HG03045 (cell line): Measurements from ENCODE around the gene FBXO2.
"Not testable (repeated sequence)": the region's sequence is repeated elsewhere in the genome, so short reads cannot be mapped to it uniquely, and the experiment has no call there.

Experiments
- ATAC-seq: cut with Tn5 transposase; IDR thresholded peaks from one replicate; pipeline ENCODE4 v1.9.1; 2021; ENCODE audit warnings: mild to moderate bottlenecking, moderate library complexity; ENCODE audit not compliant: unreplicated experiment

Gene FBXO2

GRCh38 chr1:11653101-11653860, 948 bp downstream of the FBXO2 start:
- no peak for ATAC-seq

GRCh38 chr1:11652203-11652780, 1.9 kb downstream of the FBXO2 start:
- no peak for ATAC-seq

GRCh38 chr1:11651017-11651416, 3.2 kb downstream of the FBXO2 start:
- ATAC-seq = no peak

- ATAC-seq = no peak
Observed at GRCh38 chr1:11650331-11650991, 3.8 kb downstream of the FBXO2 start.

DNA sequence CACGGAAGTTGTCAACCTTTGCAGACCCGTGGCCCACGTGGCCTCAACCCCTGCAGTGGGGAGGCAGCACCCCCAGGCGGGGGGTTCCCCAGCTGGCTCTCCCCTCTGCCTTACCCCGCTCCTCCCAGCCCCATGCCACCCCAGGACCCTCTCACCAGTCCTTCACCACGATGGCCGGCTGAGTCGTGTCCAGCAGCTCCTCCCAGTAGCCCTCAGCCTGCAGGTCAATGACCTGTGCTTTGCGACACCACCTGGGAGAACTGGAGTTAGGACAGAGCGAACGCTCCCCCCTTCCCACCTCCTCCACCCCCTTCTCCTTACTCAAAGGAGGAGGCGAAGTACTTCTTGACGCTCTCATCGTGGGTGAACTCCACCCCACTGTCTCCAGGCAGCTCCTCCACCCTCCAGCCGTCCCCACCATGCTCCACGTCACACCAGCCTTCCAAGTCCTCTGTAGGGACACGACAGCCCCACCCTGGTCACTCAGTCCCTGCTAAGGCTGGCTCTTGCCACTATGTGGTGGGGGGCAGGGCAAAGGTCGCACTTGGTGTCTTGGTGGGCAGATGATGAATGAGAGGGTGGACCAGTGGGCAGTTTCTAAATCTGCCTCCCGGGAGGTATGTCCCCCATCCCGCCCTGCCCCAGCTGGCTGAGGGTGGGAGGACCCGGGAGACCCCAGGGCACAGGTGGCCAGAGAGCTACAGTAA, 4.5 kb downstream of the FBXO2 start:
- no peak for ATAC-seq

GRCh38 chr1:11649237-11649623, 5.0 kb downstream of the FBXO2 start:
- ATAC-seq = no peak

DNA sequence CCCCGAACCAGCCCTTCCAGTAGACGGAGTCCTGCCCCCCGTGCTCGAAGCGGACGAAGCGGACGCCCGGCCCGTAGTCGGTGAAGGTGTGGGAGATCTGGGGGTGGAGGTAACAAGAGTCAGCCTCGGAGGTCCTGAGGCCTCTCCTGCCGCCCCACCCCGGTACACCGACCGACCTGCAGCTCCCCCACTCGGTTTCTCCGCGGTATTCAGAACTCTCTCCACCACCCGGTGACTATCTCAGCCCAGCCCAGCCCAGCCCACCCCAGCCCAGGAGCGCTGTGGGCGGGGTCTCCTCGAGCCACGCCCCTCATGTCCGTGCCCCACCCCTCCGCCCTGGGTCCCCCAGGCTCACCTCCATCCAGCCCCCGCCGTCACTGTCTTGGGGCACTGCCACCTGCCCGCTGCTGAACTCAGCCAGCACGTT, 5.5 kb downstream of the FBXO2 start:
- ATAC-seq = no peak

GRCh38 chr1:11648039-11648438, 6.2 kb downstream of the FBXO2 start:
- ATAC-seq = no peak

DNA sequence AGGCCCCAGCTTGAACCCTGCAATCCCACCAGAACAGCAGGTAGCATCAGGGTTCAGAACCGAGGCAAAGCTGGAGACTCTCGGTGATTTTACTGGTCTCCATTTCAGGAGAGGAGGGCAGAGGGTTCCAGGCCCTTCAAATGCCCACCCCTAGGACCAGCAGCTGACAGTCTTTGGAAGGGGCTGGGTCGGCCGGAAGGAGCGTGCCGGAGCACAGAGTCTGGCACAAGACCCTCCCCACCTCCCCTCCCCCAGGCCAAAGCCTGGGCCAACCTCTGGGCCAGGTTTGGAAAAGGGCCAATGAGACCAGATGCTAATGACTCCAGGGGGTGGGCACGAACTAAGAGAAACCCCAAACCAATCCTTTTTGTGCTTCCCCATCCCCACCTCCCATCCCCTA, 6.9 kb downstream of the FBXO2 start:
- no peak for ATAC-seq

GRCh38 chr1:11646317-11646716, 7.9 kb downstream of the FBXO2 start:
- ATAC-seq = no peak

- no peak for ATAC-seq
Observed at GRCh38 chr1:11645670-11646265, 8.5 kb downstream of the FBXO2 start.

DNA sequence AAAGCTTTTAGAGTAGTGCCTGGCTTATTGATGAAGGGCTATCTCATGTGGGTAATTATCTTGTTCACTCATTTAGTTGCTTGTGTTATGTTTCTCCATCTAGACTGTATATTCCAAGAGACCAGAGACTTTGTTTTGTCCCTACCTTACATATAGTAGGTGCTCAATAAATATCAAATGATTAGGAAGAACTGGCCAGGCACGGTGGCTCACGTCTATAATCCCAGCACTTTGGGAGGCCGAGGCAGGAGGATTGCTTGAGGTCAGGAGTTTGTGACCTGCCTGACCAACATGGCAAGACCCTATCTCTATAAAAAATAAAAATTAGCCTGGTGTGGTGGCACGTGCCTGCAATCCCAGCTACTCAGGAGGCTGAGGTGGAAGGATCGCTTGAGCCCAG, 9.0 kb downstream of the FBXO2 start:
- ATAC-seq = no peak

DNA sequence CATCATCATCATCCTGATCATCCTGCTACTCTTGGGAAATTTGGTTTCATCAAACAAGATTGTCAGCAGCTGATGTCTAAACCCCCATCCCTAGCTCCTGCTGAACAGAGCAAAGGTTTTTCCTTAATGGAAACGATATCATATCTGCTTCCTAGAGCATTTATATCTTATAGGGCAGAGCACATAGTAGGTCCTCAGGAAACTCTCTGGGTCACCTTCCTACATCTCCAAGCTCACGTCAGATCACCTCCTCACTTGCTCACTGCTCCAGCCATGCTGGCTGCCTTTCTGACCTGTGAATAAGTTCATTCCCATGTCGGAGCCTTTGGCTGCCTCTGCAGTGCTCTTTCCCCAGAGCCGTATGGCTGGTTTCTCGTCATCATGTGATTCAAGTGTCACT, 10.4 kb downstream of the FBXO2 start:
- ATAC-seq = no peak

DNA sequence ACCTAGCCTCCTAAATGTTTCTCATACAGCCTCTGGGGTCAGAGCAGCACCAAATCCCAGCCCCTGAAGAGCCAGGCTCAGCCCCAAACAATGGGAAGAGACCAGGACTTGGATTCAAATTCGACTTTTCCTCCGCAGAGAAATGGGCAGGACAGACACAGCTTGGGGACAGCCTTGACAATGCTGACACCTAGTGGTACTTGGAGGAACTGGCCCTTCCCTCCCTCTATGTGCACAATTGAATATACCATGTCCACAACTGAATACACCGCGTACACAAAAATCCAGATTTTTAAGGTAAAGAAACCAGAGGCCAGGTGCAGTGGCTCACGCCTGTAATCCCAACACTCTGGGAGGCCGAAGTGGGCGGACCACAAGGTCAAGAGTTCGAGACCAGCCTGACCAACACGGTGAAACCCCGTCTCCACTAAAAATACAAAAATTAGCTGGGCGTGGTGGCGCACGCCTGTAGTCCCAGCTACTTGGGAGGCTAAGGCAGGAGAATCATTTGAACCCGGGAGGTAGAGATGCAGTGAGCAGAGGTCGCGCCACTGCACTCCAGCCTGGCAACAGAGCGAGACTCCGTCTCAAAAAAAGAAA, 11.7 kb downstream of the FBXO2 start:
- not testable (repeated sequence) for ATAC-seq

GRCh38 chr1:11641776-11642305, 12.4 kb downstream of the FBXO2 start:
- no peak for ATAC-seq

DNA sequence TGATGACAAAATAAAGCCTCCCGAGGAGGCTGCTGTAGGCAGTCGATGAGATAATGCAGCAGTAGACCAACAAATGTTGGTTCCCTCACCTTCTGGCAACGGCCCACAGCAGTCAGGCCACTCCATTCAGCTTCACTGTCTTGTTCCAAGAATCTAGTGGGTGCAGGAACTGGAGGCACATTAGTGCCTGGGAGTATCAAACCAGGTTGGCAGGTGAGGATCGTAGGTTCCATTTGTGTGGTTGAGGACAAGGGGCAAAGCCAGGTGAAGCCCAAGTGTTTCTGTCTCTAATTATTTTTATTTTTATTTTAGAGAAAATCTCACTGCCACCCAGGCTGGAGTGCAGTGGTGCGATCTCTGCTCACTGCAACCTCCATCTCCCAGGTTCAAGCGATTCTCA, 13.3 kb downstream of the FBXO2 start:
- no peak for ATAC-seq

GRCh38 chr1:11640101-11640500, 14.1 kb downstream of the FBXO2 start:
- no peak for ATAC-seq

- ATAC-seq = no peak
Observed at GRCh38 chr1:11639372-11639771, 14.9 kb downstream of the FBXO2 start.

- no peak for ATAC-seq
Observed at GRCh38 chr1:11638121-11638520, 16.1 kb downstream of the FBXO2 start.

DNA sequence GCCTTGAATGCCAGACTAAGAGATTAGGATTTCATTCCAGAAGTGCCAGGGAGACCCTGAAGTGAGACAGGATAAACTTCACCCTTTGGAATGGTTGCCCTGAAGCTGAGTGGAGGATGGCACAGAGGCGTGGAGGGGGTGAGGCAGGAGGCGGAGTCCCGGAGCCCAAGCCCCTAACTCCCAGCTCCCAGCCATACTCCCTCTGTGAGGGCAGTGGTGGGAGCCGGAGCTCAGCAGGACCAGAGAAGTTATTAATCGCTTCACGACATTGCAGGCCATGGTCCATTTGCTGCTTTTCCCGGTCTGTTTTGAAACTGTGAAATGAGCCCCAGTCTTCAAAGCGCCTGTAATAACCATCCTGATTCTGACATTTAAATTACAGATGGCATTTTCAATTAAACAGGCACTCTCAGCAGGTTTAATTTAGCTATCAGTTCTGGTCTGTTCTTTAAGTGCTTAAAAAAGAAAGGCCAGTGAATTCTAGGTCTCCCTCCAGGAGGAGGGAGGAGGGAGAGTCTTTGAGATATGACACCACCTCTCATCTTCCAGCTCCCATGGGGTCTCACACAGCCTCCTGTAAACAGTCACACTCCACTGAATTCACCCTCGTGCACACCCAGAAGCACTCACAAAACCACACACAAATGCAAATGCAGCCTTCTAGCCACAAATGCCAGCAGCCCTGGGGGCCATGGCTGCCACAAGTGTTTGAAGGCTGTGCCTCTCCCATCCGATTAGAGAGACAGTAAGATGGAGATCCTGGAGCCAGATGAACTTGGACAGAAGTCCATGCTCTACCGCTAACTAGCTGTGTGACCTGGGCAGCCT, 19.6 kb downstream of the FBXO2 start:
- no peak for ATAC-seq
